HCT116 (cell line): ENCODE data around the gene SELP. TPM values are rescaled to one million over a fixed set of nuclear protein-coding genes. Genes with fewer than 3 reads are reported as not detected.
"Not testable (repeated sequence)": the region's sequence is repeated elsewhere in the genome, so short reads cannot be mapped to it uniquely, and the experiment has no call there.

ENCODE experiments used
- ATAC-seq: fragments of 200-7000 bp; cut with Tn5 transposase; 2 replicates; pipeline ENCODE4 v1.9.1; 2020; ENCODE audit warnings: mild to moderate bottlenecking, moderate library complexity
- BruUV-seq: library from RNA; stranded (reverse); fragments of 400-500 nt; replicated peaks from 2 replicates; lab custom pipeline; 2021; lab: Mats Ljungman, UMichigan
- CTCF ChIA-PET: fragments of 300-600 bp; sonication (Branson Sonifier 250); formaldehyde crosslinking; loops from one replicate; lab custom pipeline; 2021; ENCODE audit warnings: antibody characterized with exemption; lab: Charles Lee
- POLR2A ChIA-PET: fragments of 300-600, 350-600 bp; sonication (Branson Sonifier 250); formaldehyde crosslinking; loops from one replicate; lab custom pipeline; 2021; ENCODE audit warnings: antibody characterized with exemption; lab: Charles Lee
- RAD21 ChIA-PET, 2 experiments: fragments of 300-600 bp; sonication (Branson Sonifier 250); formaldehyde crosslinking; loops; one replicate each; lab custom pipeline; 2023; ENCODE audit warnings: low total read pairs in 2 of 2; ENCODE audit not compliant: uncharacterized antibody in 2 of 2, unreplicated experiment in 2 of 2, low non-redundant PET in 1 of 2; lab: Charles Lee
- DNase-seq: peaks from one replicate; pipeline ENCODE4 v3.0.0-alpha.2; 2010; ENCODE audit warnings: low read depth, low spot score
- H2AFZ ChIP-seq: fragments of 200-600 bp; shearing (Covaris generic), sonication (generic); 2 replicates; pipeline ENCODE4 v1.6.1; 2017; ENCODE audit warnings: low read depth, mixed run types, mixed read lengths, antibody characterized with exemption, low read length; ENCODE audit not compliant: poor library complexity, severe bottlenecking
- H3K27ac ChIP-seq: 2 replicates; pipeline ENCODE4 v1.5.1; 2012; ENCODE audit warnings: low read depth, low read length
- H3K27me3 ChIP-seq: fragments of 200-600 bp; sonication (generic); 2 replicates; pipeline ENCODE4 v1.6.1; 2016; ENCODE audit warnings: mixed run types, low read length, mixed read lengths; ENCODE audit not compliant: insufficient read depth
- H3K36me3 ChIP-seq, 2 experiments: fragments of 200-500 bp in 1 of 2; fragments of 200-600 bp in 1 of 2; sonication (Bioruptor generic) in 1 of 2; sonication (generic) in 1 of 2; 2 replicates each; pipeline versions ENCODE4 v1.5.1 to v1.6.1; 2014 to 2016; ENCODE audit warnings: low read length in 2 of 2, inconsistent platforms in 1 of 2, mixed read lengths in 1 of 2, mixed run types in 1 of 2; ENCODE audit not compliant: insufficient read depth in 2 of 2, control insufficient read depth in 1 of 2
- H3K4me1 ChIP-seq, 2 experiments: fragments of 200-600 bp in 1 of 2; sonication (generic) in 1 of 2; 2 replicates each; pipeline versions ENCODE4 v1.5.1 to v1.6.1; 2012 to 2017; ENCODE audit warnings: low read length in 2 of 2, inconsistent platforms in 1 of 2, mild to moderate bottlenecking in 1 of 2, mixed read lengths in 1 of 2, mixed run types in 1 of 2, moderate library complexity in 1 of 2; ENCODE audit not compliant: insufficient read depth in 2 of 2, control insufficient read depth in 1 of 2
- H3K4me2 ChIP-seq: fragments of 200-600 bp; sonication (generic); 2 replicates; pipeline ENCODE4 v1.6.1; 2017; ENCODE audit warnings: mixed run types, low read length, mixed read lengths
- H3K4me3 ChIP-seq, 2 experiments: fragments of 200-600 bp in 1 of 2; sonication (generic) in 1 of 2; replicated peaks in 1 of 2; 2 replicates each; pipeline ENCODE4 v1.5.1; 2011 to 2016; ENCODE audit warnings: low read length in 2 of 2, control low read depth in 1 of 2, low read depth in 1 of 2, mild to moderate bottlenecking in 1 of 2, mixed read lengths in 1 of 2, mixed run types in 1 of 2
- H3K79me2 ChIP-seq: fragments of 200-600 bp; sonication (generic); 2 replicates; pipeline ENCODE4 v1.6.1; 2017; ENCODE audit warnings: mild to moderate bottlenecking, mixed run types, low read length, moderate library complexity, mixed read lengths; ENCODE audit not compliant: insufficient read depth
- H3K9ac ChIP-seq: fragments of 200-600 bp; sonication (generic); 2 replicates; pipeline ENCODE4 v1.6.1; 2016; ENCODE audit warnings: low read length, mixed read lengths
- H3K9me2 ChIP-seq: fragments of 200-600 bp; sonication (generic), shearing (Covaris generic); 2 replicates; pipeline ENCODE4 v1.6.1; 2017; ENCODE audit warnings: mixed run types, mild to moderate bottlenecking, moderate library complexity; ENCODE audit not compliant: insufficient read depth
- H3K9me3 ChIP-seq, 2 experiments: fragments of 200-500 bp in 1 of 2; fragments of 200-600 bp in 1 of 2; sonication (Bioruptor generic) in 1 of 2; sonication (generic) in 1 of 2; 2 replicates each; pipeline ENCODE4 v1.6.1; 2014 to 2017; ENCODE audit warnings: low read length in 2 of 2, mixed read lengths in 2 of 2, inconsistent platforms in 1 of 2, low read depth in 1 of 2, mild to moderate bottlenecking in 1 of 2, mixed run types in 1 of 2, moderate library complexity in 1 of 2; ENCODE audit not compliant: control insufficient read depth in 1 of 2, insufficient read depth in 1 of 2
- H4K20me1 ChIP-seq: fragments of 200-600 bp; sonication (generic), shearing (Covaris generic); 2 replicates; pipeline ENCODE4 v1.6.1; 2017; ENCODE audit warnings: mixed run types, mild to moderate bottlenecking, moderate library complexity; ENCODE audit not compliant: insufficient read depth
- ATF3 ChIP-seq: IDR thresholded peaks from 2 replicates; pipeline ENCODE4 v1.6.1; 2012
- EZH2 ChIP-seq: fragments of 200-600 bp; sonication (generic); IDR thresholded peaks from 2 replicates; pipeline ENCODE4 v1.6.1; 2017; ENCODE audit warnings: antibody characterized with exemption, mixed run types
- FOSL1 ChIP-seq: IDR thresholded peaks from 2 replicates; pipeline ENCODE4 v1.6.1; 2012; ENCODE audit warnings: low read depth
- JUND ChIP-seq: IDR thresholded peaks from 2 replicates; pipeline ENCODE4 v1.6.1; 2012
- POLR2AphosphoS5 ChIP-seq: IDR thresholded peaks from 2 replicates; pipeline ENCODE4 v1.6.1; 2011; ENCODE audit warnings: mild to moderate bottlenecking, low read depth, low read length, moderate library complexity
- RAD21 ChIP-seq: IDR thresholded peaks from 2 replicates; pipeline ENCODE4 v1.6.1; 2012; ENCODE audit warnings: low read depth, mild to moderate bottlenecking
- SP1 ChIP-seq: IDR thresholded peaks from 2 replicates; pipeline ENCODE4 v1.6.1; 2012; ENCODE audit warnings: low read depth
- ZFX ChIP-seq: fragments of 450-650 bp; IDR thresholded peaks from 2 replicates; pipeline ENCODE4 v1.6.1; 2017
- intact Hi-C: fragments of 100-400 bp; cut with micrococcal nuclease; formaldehyde crosslinking; loops from 2 replicates; pipeline ENCODE4 v1.10.0; 2022
- total RNA-seq: library from RNA; stranded (reverse); gene quantifications from one replicate; pipeline ENCODE4 v1.2.1, GENCODE V29; 2021; ENCODE audit not compliant: unreplicated experiment
- TF ChIP-seq, protein P1 (sequence below): IDR thresholded peaks from 2 replicates; pipeline ENCODE4 v1.6.1; 2012; ENCODE audit warnings: low read depth

SELP gene
- total RNA-seq, 1 experiment from 2014 or later = not detected

DNA sequence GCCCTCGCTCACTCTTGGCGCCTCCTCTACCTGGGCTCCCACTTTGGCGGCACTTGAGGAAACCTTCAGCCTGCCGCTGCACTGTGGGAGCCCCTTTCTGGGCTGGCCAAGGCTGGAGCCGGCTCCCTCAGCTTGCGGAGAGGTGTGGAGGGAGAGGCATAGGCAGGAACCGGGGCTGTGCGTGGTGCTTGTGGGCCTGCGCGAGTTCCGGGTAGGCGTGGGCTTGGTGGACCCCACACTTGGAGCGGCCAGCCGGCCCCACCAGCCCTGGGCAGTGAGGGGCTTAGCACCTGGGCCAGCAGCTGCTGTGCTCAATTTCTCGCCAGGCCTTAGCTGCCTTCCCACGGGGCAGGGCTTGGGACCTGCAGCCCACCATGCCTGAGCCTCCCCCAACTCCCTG, 31.1 kb upstream of the SELP start:
- H4K20me1 ChIP-seq, RAD21 ChIA-PET, H3K27me3 ChIP-seq, H3K4me3 ChIP-seq, CTCF ChIA-PET, H3K9ac ChIP-seq, H3K4me2 ChIP-seq, H3K79me2 ChIP-seq, intact Hi-C loops, H3K4me1 ChIP-seq, POLR2A ChIA-PET, ATAC-seq, BruUV-seq, H3K27ac ChIP-seq, H3K36me3 ChIP-seq, H2AFZ ChIP-seq, DNase-seq, H3K9me2 ChIP-seq, H3K9me3 ChIP-seq: not testable (repeated sequence)

GRCh38 chr1:169658777-169659176, 28.9 kb upstream of the SELP start:
- H3K9ac ChIP-seq, H3K4me1 ChIP-seq, H3K36me3 ChIP-seq, BruUV-seq, H3K79me2 ChIP-seq, H3K4me2 ChIP-seq, DNase-seq, H3K9me2 ChIP-seq, H3K27me3 ChIP-seq, ATAC-seq, H2AFZ ChIP-seq, RAD21 ChIA-PET, CTCF ChIA-PET, H3K4me3 ChIP-seq, POLR2A ChIA-PET, H3K9me3 ChIP-seq, H3K27ac ChIP-seq, H4K20me1 ChIP-seq: not testable (repeated sequence)
- intact Hi-C loops = loop anchor here (10.0 kb wide), 1 partner anchor 56 kb away; the partner anchor contains the start of gene SELL

DNA sequence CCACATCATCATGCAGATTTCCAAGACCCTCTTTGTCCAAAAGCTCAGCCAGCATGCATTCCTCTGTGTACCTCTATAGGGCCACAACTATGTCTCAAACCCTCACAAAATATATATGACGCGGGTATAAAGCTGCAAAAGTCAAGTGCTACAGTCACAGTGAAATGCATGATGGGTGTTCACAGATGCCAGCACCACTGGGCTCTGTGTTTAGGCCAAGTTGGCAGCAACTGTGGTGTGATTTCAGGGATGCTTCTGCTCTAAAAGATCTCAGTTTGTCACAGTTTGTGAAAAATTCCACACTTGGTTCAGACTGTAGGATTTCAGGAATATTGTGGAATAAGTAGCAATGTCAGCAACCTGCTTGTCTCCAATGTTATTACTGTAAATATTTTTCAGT, 23.9 kb upstream of the SELP start:
- H3K9me2 ChIP-seq = no peaks in the 10 kb centered on the region
- H3K9me3 ChIP-seq = no peaks in the 10 kb centered on the region
- no peak overlapping the region for H3K27ac ChIP-seq
- RAD21 ChIA-PET = no interaction called here
- no peaks in the 10 kb centered on the region for H3K4me1 ChIP-seq
- POLR2A ChIA-PET = no interaction called here
- CTCF ChIA-PET = no interaction called here
- H3K36me3 ChIP-seq = no peaks in the 10 kb centered on the region
- intact Hi-C loops = loop anchor here (10.0 kb wide), 1 partner anchor 61 kb away; the partner anchor contains the start of gene SELL
- no peaks in the 10 kb centered on the region for H3K79me2 ChIP-seq
- no peak for ATAC-seq
- H2AFZ ChIP-seq = no peak overlapping the region
- no peak for DNase-seq
- no peak overlapping the region for H3K4me3 ChIP-seq
- no TSS peak for BruUV-seq
- no peak overlapping the region for H3K9ac ChIP-seq
- H3K27me3 ChIP-seq = no peaks in the 10 kb centered on the region
- H3K4me2 ChIP-seq = no peak overlapping the region
- no peaks in the 10 kb centered on the region for H4K20me1 ChIP-seq
- TF ChIP-seq FOSL1 (no peak), SP1 (no peak), EZH2 (no peak), POLR2AphosphoS5 (no peak), RAD21 (no peak), ZFX (no peak), ATF3 (no peak), JUND (no peak)
- TF ChIP-seq, protein P1, sequence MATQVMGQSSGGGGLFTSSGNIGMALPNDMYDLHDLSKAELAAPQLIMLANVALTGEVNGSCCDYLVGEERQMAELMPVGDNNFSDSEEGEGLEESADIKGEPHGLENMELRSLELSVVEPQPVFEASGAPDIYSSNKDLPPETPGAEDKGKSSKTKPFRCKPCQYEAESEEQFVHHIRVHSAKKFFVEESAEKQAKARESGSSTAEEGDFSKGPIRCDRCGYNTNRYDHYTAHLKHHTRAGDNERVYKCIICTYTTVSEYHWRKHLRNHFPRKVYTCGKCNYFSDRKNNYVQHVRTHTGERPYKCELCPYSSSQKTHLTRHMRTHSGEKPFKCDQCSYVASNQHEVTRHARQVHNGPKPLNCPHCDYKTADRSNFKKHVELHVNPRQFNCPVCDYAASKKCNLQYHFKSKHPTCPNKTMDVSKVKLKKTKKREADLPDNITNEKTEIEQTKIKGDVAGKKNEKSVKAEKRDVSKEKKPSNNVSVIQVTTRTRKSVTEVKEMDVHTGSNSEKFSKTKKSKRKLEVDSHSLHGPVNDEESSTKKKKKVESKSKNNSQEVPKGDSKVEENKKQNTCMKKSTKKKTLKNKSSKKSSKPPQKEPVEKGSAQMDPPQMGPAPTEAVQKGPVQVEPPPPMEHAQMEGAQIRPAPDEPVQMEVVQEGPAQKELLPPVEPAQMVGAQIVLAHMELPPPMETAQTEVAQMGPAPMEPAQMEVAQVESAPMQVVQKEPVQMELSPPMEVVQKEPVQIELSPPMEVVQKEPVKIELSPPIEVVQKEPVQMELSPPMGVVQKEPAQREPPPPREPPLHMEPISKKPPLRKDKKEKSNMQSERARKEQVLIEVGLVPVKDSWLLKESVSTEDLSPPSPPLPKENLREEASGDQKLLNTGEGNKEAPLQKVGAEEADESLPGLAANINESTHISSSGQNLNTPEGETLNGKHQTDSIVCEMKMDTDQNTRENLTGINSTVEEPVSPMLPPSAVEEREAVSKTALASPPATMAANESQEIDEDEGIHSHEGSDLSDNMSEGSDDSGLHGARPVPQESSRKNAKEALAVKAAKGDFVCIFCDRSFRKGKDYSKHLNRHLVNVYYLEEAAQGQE = no peak
